NOMO-1 treated with dmso at 0.1 percent for 144 hours (cell line): ENCODE data around the gene ARHGAP8.
"Not testable (repeated sequence)": the region's sequence is repeated elsewhere in the genome, so short reads cannot be mapped to it uniquely, and the experiment has no call there.

Source experiments
- DNase-seq: peaks from one replicate; lab custom pipeline; 2025; ENCODE audit not compliant: unreplicated experiment; lab: John Stamatoyannopoulos, UW

ARHGAP8 gene

DNA sequence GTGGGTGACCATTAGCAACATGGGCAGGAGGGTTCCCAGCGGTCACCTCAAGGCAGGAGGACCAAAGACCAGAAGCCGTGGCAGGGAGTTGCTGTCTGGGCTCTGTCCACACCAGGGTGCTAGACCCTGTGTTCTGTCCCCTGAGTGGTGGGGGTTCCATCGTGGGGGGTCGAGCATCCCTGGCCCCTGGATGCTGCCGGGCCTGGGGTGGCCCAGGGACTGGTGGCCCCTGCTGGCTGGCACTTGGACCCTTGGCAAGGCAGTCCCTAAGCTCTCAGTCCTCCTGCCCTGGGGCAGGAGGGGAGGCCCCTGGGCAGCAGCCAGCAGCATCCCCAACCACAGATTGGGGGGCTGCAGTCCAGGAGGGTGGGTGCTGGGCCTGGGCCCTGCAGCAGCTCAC, 13.4 kb upstream of the ARHGAP8 start:
- no peak for DNase-seq

DNA sequence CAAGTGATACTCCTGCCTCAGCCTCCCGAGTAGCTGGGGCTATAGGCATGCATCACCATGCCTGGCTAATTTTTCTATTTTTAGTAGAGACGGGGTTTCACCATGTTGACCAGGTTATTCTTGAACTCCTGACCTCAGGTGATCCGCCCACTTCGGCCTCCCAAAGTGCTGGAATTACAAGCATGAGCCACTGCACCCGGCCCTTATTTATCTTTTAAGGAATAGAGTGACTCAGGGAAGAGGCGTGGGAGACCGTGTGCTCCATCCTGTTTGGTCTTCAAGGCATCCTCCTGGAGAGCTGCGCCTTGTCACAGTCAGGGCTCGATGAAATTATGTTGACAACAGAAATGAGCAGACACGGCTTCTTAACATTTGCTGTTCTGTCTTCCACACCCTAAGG, 12.7 kb upstream of the ARHGAP8 start:
- not testable (repeated sequence) for DNase-seq

DNA sequence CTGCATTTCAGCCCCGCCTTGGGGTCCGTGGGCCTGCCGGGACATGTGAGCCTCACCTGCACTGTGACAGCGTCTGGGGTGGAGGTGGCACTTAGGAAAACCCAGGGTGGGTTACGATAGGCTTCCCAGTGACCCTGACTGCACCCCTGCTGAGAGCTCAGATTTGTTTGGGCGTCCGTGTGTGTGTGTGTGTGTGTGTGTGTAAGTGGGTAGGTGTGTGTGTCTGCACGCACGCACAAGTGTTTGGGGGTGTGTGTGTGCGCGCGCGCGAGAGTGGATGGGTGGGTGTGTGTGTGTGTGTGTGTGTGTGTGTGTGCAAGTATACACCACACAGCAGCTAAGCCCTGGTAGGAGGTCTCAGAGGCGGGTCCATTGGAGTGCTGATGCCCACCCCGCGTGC, 12.1 kb upstream of the ARHGAP8 start:
- DNase-seq: no peak

DNA sequence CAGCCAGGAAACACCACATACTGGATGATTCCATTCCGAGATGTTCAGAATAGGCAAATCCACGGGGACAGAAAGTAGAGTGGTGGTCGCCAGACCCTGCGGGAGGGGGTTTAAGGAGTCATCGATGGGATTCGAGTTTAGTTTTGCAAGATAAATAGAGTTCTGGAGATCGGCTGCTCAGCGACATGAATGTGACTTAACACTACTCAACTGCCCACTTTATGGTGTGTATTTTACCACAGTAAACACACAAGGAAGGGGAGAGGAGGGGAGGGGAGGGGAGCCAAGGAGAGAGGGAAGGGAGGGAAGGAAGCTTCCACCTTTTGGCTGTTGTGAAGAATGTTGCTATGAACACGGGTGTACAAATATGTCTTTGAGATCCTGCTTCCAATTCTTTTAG, 10.4 kb upstream of the ARHGAP8 start:
- DNase-seq: no peak

DNA sequence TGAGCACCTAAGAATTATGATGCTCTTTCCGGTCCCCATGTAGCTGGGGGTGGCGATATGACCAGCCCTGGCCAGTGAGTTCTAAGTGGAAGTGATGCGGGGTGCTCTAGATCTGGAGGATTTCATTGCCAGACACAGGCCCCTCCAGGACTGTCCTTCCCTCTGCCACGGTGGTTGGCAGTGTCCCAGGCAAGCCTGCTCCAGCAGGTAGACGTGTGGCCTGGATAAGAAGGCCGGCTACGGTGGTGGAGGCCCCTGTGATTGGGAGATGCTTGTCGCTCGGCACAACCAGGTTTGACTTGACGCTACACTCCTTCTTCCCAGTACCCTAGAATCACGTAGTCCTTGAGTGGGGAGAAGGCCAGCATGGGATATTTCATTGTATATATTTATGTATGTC, 9.1 kb upstream of the ARHGAP8 start:
- DNase-seq: no peak

DNA sequence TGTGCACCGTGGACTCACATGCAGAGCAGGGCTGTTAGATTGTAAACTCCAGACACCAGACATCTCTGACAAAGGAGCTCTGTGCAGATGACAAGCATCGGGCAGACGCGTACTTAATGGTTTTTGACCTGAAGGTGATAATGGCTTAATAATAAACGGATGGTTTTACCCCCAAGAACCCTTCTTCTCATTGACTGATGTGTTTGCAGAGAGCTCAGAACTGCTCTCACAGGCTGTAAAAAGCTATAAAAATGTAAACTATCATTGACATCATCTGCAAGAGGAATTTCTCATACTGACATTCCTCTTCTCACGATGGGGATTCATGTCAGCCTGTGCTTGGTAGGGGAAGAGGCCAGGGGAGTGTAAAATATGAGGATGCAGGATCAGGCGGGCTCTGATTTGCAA, 8.6 kb upstream of the ARHGAP8 start:
- DNase-seq: no peak

DNA sequence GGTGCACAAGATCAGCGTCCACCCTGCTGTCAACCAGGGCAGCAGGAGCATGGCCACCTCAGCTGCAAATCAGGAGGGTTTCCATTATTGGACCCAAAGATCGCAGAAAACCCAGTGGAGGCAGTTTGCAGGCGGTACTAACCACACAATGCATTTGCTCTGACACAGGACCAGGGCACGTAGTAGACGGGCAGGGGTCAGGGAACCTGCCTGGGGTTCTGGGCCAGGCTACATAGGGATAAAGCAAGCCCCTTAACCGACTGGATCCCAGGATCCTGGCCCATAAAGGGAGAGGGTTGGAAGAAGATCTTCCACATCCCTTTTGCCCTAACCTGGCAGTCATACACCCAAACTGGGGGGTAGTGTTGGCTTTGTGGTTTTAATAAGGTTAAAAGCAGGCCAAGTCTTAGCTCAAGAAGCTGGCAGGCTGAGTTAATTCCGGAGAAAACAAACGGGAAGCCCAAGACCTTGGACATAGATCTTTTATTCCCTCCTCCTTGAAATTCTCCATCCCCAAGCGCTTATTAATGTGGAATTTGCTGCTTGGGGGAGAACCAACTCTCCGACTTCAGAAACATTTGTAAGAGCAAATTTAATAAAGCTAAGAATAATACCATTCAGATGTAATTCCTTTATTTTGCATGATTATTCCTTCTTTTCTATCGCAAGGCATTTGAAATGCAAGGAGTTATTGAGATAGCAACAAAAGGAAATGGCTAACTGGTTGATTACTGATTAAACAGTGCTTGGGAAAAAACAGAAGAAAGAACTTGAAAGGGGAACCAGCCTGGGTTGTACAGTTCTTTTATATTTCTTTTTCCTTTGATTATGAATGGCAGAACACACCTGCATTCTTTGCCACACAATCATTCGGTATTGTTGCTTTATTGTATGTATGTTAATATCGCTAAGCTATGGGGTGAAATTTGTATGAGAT, 6.3 kb upstream of the ARHGAP8 start:
- DNase-seq: no peak

DNA sequence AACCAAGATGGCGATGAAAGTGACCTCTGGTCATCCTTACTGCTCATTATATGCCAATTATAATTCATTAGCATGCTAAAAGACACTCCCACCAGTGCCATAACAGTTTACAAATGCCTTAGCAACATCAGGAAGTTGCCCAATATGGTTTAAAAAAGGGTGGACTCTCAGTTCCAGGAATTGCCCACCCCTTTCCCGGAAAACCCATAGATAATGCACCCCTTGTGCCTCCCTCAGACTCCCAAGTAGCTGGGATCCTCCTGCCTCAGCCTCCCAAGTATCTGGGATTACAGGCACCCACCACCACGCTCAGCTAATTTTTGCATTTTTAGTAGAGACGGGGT, 4.6 kb upstream of the ARHGAP8 start:
- DNase-seq: not testable (repeated sequence)

DNA sequence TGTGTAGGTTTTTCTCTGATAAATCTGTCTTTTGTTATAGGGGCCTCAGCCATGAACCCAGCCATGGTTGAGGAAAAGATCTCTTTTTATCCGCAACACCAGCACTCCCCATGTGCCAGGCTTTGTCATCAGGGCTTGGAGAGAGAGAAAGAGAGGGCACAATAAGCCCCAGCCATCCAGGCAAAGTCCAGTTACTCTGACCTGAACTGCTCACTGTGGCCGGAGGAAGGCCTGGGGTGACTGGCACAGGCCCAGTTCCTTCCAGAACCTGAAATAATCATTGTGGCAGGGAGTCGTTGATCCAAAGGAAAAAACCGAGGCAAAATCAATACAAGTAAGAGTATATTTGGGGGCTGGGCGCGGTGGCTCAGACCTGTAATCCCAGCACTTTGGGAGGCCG, 3.9 kb upstream of the ARHGAP8 start:
- no peak for DNase-seq

DNA sequence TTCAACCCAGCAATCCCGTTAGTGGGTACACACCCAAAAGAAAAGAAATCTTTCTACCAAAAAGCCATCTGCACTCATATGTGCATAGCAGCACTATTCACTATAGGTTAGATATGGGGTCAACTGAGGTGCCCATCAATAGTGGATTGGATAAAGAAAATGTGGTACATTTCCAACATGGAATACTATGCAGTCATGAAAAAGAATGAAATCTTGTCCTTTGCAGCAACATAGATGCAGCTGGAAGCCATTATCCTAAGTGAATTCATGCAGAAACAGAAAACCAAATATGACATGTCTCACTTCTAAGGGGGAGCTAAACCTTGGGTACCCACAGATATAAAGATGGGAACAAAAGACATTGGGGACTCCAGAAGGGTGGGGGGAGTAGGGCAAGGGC, 1.9 kb upstream of the ARHGAP8 start:
- DNase-seq: no peak

DNA sequence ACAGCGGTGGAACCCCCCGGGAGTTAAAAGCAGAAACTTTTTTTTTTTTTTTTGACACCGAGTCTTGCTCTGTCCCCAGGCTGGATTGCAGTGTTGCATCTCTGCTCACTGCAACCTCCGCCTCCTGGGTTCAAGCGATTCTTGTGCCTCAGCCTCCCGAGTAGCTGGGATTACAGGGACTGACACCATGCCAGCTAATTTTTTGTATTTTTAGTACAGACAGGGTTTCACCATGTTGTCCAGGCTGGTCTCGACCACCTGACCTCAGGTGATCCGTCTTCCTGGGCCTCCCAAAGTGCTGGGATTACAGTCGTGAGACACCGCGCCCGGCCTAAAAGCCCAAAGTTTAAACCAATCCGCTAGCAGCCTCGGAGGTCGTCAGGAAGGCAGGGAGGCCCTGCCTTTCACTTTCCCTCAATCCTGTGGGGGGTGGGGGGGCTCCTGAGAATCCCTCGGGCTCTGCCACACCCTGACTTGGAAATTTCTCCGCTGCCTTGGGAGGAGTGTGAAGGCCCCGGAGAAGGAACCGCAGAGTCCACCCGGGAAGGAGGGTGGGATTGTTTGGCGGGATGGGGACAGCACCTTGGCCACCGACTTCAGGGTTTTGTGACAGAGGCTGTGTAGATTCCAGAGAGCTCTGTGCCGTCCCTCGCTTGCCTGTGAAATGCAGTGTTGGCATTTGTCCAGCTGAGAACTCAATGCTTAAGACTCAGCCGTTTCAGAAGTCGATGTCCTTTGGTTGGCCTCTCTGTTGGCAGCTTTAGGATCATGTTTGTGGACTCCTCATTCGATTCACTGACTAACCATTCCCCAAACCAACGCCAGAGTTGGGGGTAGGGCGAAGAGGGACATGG, 1.0 kb downstream of the ARHGAP8 start:
- no peak for DNase-seq

DNA sequence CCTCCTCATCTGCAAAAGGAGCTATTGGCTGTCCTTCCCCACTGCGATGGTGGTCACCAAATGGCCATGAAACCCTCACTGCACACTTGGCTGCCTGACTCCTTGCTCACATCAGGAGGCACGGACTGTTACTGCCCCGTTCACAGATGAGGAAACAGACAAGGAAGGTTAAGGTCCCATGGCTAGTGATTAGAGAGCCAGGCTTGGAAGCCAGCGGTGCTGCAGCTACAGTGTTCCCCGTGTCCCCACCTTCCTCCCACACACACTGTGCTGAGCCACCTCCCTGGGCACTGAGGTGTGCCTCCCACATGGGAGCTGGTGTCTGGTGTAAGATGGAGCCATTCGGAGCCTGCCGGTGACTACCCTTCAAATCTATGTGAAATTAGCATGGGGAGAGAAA, 2.6 kb downstream of the ARHGAP8 start:
- no peak for DNase-seq

DNA sequence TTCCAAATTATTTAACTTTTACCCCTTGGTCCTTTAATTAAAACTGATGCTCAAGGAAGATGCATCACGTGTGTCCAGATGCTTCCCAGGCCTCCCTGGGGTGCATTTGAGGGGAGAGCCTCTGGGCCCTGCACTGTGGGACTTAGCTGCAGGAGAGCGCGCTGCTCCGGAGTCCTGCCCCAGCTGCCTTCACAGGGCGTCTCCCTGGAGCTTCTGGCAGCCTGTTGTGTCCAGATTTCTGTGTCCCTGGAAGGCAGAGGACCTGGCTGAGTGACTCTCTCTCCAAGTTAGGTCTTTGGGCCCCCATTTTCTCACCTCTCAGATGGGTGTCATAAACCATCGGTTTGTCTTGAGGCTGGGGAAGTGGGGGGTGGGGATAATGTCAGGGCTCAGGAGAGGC, 3.0 kb downstream of the ARHGAP8 start:
- DNase-seq: no peak

DNA sequence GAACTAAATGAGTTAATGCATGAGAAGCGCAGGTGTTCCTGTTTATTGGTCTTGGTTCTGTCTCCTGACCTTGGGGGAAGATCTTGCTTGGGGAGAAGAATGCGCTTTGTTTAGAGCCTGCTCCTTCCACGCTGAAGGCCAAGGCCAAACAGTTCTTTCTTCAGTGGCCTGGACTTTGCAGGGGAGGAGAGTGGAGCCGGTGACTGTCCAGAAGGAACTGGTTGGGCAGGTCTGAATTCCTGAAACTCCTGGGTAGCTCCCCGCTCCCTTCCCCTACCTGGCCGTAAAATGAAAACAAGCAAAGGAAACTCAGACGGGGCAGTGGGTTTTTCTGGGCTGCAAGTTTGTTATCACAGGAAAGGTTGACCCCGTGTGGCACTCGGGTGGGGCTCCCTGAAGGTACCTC, 3.6 kb downstream of the ARHGAP8 start:
- no peak for DNase-seq

DNA sequence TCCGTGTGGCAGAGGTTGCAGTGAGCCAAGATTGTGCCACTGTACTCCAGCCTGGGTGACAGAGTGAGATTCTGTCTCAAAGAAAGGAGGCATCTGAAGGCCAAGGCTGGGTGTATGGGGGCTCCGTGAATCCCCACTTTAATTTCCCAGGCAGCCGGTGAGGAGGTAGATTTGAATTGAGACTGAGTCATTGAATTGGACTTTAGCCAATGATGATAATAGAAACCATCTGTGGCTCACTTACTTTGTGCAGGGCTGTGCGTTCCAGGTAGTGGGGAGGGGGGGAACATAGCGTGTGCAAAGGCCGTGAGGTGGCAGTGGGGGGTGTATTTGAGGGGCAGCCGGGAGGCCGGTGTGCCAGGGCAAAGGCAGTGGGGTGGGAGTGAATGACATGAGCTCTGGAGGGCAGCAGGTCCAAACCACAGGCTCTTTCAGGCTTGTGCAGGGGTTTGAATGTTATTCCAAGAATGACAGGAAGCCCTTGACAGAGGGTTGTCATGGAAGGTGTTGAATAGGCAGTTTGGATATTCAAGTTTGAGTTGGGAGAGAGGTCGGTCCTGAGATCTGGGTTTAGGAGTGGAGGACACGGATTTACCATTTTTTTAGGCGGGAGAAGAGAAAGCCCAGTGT, 6.1 kb downstream of the ARHGAP8 start:
- no peak for DNase-seq

DNA sequence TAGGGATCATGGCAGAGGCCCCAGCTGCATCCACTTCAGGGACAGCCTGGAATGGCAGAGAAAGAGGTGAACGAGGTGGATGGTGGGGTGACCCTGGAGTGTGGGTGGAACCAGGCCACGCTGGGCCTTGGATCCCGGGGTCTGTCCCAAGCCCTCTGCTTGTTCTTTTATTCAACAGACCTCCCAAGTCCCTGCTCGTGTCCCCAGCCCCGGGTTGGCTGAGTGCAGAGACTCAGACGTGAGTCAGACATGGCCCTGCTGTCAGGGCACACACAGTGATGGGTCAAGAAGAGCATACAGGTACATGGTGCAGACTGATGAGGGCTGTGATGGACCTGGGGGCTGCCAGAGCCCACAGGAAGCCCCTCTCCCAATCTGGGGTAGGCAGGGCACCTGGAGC, 6.6 kb downstream of the ARHGAP8 start:
- no peak for DNase-seq

DNA sequence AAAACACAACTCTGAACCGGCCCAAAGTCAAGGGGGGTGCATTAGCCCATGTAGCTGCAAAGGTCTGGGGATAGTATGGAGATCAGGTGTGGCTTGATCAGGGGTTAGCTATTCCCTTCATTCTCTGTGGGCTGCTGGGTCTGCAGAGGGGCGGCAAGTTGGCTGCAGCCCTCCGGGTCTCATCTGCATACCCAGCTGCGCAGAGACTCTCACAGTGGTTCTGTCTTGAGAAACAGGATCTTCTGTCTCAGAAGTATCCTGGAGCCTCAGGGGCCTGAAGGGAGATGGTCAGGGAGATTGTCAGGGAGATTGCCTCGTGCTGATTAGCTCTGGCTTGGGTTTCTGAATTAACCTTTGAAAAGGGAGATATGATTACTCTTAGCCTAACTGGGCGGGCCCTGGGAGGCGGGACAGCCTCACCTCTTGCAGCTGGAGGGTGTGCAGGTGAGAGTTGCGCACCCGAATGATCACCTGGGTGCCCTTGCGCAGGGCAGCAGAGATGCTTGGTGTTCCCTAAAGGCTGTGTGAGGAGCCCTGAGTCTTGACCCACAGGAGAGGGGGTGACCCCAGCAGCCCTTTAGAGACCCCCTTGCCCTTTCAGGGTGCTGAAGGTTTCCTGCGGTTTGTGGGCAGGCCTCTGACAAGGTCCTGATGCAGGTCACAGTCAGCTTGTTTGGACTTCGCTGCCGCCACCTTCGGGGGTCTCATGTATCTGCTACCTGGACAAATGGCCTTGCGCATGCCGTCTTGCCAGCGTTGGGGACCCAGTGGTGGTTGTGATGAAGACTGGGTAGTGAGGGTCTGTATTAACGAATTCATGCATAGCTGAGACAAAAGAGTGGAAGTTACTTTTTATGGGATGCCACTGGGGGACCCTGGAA, 7.3 kb downstream of the ARHGAP8 start:
- DNase-seq: no peak

DNA sequence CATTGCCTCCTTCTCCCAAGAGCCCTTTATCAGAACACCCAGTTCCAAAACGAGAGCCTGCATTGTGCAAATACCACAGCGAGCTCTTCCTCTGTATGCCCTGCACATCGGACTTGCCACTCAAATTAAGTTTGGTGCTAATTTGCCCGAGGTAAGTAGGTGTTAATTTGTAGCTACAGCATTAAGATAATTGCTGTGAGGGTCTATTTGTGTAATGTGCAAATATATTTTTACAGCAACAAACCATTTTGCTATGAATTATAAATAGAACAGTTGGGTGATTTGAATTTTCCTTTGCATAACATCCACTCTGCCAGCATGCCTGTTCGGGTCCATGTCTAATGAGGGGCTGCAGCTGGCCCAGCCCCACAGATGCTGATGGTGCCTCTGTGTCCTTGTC, 8.1 kb downstream of the ARHGAP8 start:
- no peak for DNase-seq

DNA sequence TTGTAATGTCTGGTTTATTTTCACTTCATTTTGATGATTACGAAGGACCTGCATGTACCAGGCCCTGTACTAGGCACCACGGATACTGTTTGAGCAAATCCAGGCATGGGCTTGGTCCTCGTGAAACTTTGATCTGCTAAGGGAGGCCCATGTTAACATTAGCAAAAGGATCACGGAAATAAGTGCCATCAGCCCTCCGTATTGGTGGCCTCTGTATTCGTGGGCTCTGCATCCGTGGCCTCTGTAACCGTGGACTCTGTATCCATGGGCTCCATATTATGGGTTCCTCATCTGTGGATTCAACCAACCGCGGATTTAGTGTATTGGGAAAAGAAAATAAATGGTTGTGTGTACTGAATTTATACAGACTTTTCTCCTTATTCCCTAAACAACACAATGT, 8.7 kb downstream of the ARHGAP8 start:
- no peak for DNase-seq

DNA sequence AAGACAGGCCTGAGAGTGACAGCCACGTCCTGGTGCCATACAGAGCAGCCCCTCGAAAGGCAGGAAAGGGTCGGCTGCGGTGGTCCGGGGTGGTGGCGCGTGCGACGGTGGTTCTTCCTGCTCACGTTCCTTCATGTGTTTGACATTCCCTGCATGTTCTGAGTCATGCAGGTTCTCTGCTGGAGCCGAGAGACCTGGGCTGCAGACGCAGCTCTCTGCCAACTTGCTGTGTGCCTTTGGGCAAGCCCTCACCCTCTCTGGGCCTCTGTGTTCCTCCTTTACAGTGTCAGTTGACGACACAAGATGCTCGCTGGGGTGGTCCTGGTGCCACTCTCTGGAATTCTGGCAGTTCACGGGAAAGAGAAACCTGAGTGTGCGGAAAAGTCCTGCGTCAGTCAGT, 12.0 kb downstream of the ARHGAP8 start:
- no peak for DNase-seq

DNA sequence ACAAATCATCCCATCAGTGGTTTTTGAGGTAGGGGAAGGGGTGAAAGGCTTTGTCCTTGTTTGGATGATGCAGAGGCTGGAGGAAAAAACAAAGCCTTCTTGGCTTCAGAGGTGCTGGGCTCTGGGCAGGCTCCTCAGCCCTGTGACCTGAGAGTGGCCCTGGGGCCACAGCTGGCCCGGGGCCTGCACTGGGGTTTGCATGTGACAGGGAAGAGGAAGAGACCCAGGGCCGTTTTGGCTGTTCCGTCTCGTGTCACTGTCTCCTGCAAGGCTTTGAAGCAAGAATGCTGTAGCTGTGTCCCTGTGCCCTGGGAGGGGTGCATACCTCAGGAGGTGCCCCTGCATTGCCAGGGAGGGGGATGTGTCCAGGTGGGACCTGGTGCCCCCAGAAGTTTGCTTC, 12.6 kb downstream of the ARHGAP8 start:
- no peak for DNase-seq
